Glutamatergic neuron (in vitro differentiated cells): ENCODE results near the gene PDE6G. TPM values are rescaled to one million over a fixed set of nuclear protein-coding genes. Genes with fewer than 3 reads are reported as not detected.

Experiments used
- DNase-seq: peaks from one replicate; pipeline ENCODE4 v3.0.0; 2022
- H3K27ac Mint-ChIP-seq: one replicate; pipeline ENCODE4 v1.8.0; 2020; ENCODE audit warnings: mild to moderate bottlenecking, mixed read lengths, inconsistent platforms; ENCODE audit not compliant: unreplicated experiment
- H3K27me3 Mint-ChIP-seq: one replicate; pipeline ENCODE4 v1.8.0; 2020; ENCODE audit warnings: mild to moderate bottlenecking, moderate library complexity, mixed read lengths, inconsistent platforms; ENCODE audit not compliant: unreplicated experiment
- H3K36me3 Mint-ChIP-seq: one replicate; pipeline ENCODE4 v1.8.0; 2020; ENCODE audit warnings: mild to moderate bottlenecking, mixed read lengths, inconsistent platforms; ENCODE audit not compliant: unreplicated experiment
- H3K4me1 Mint-ChIP-seq: one replicate; pipeline ENCODE4 v1.8.0; 2020; ENCODE audit warnings: mild to moderate bottlenecking, low read depth, mixed read lengths, inconsistent platforms; ENCODE audit not compliant: unreplicated experiment
- H3K4me3 Mint-ChIP-seq: one replicate; pipeline ENCODE4 v1.8.0; 2020; ENCODE audit warnings: mild to moderate bottlenecking, mixed read lengths, inconsistent platforms; ENCODE audit not compliant: unreplicated experiment
- H3K9me3 Mint-ChIP-seq: one replicate; pipeline ENCODE4 v1.8.0; 2020; ENCODE audit warnings: mild to moderate bottlenecking, moderate library complexity, mixed read lengths, inconsistent platforms; ENCODE audit not compliant: unreplicated experiment
- total RNA-seq: library from RNA; stranded (reverse); fragmentation: NEBNext Ultra II Directional; extraction: Animal tissue kit (Norgen Biotek cat#: 25700); gene quantifications from one replicate; pipeline ENCODE4 v1.2.1, GENCODE V29; 2021; ENCODE audit not compliant: unreplicated experiment
- TF ChIP-seq, protein P1 (sequence below): fragments of 200-600 bp; sonication (generic); IDR thresholded peaks from one replicate; pipeline ENCODE4 v1.5.0; 2021; ENCODE audit not compliant: partially characterized antibody, unreplicated experiment

The PDE6G gene
- total RNA-seq, 1 donor from 2014 or later = not detected

- TF ChIP-seq, protein P1, sequence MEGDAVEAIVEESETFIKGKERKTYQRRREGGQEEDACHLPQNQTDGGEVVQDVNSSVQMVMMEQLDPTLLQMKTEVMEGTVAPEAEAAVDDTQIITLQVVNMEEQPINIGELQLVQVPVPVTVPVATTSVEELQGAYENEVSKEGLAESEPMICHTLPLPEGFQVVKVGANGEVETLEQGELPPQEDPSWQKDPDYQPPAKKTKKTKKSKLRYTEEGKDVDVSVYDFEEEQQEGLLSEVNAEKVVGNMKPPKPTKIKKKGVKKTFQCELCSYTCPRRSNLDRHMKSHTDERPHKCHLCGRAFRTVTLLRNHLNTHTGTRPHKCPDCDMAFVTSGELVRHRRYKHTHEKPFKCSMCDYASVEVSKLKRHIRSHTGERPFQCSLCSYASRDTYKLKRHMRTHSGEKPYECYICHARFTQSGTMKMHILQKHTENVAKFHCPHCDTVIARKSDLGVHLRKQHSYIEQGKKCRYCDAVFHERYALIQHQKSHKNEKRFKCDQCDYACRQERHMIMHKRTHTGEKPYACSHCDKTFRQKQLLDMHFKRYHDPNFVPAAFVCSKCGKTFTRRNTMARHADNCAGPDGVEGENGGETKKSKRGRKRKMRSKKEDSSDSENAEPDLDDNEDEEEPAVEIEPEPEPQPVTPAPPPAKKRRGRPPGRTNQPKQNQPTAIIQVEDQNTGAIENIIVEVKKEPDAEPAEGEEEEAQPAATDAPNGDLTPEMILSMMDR = no peak
- peaks cover 24% of the 10 kb centered on the region for H3K9me3 Mint-ChIP-seq
- DNase-seq = no peak
- peak overlapping the region; percentile 82 for H3K27ac Mint-ChIP-seq
- H3K4me3 Mint-ChIP-seq = peak overlapping the region; percentile 52
- peaks cover 41% of the 10 kb centered on the region for H3K4me1 Mint-ChIP-seq
- H3K36me3 Mint-ChIP-seq = peaks cover 7% of the 10 kb centered on the region
- peaks cover 12% of the 10 kb centered on the region for H3K27me3 Mint-ChIP-seq
Observed at GRCh38 chr17:81616877-81617276, 39.5 kb downstream of the PDE6G start.

DNA sequence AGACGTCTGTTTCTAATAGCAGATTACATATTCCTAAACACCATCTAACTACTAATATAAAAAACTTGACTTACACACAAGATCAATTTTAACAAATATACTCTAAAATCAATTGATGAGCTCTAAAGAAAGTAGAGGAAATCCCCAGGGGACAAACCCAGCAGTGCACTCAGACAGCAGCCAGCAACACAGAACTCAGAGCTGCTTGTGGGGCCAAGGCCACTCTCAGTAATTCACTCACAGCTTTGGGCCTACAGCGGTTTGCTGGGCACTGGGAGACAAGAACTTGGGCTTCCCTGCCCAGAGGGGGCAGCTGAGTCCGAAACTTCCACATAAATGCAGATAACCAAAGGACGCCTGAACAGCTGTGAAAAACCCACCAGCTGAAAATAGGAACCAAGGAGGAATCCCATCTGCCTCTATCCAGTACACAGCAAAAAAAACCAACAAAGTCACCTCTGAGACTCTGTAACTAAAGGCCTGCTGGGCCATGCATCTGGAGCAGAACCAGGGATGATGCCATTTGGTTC, 40.9 kb downstream of the PDE6G start:
- Mint-ChIP-seq H3K27ac (peak overlapping the region; percentile 98), H3K9me3 (peaks cover 21% of the 10 kb centered on the region), H3K4me1 (peaks cover 43% of the 10 kb centered on the region), H3K4me3 (peak overlapping the region; percentile 87), H3K27me3 (peaks cover 12% of the 10 kb centered on the region), H3K36me3 (peaks cover 7% of the 10 kb centered on the region)
- TF ChIP-seq, protein P1 = no peak
- peak; percentile 30 for DNase-seq

- TF ChIP-seq, protein P1 = no peak
- DNase-seq = peak; percentile 69
- peaks cover 48% of the 10 kb centered on the region for H3K4me1 Mint-ChIP-seq
- H3K27ac Mint-ChIP-seq = peak overlapping the region; percentile 98
- H3K36me3 Mint-ChIP-seq = peaks cover 7% of the 10 kb centered on the region
- H3K9me3 Mint-ChIP-seq = peaks cover 21% of the 10 kb centered on the region
- H3K4me3 Mint-ChIP-seq = peak overlapping the region; percentile 87
- H3K27me3 Mint-ChIP-seq = peaks cover 12% of the 10 kb centered on the region
Observed at GRCh38 chr17:81612172-81612970, 44.0 kb downstream of the PDE6G start.

GRCh38 chr17:81609541-81610311, 46.6 kb downstream of the PDE6G start:
- Mint-ChIP-seq H3K36me3 (no peaks in the 10 kb centered on the region), H3K4me1 (peaks cover 33% of the 10 kb centered on the region), H3K27ac (peak overlapping the region; percentile 15), H3K9me3 (peaks cover 15% of the 10 kb centered on the region), H3K4me3 (peak overlapping the region; percentile 50), H3K27me3 (peaks cover 10% of the 10 kb centered on the region)
- peak; percentile 32 for DNase-seq
- TF ChIP-seq, protein P1 = no peak
